HG03565 (cell line): Measurements from ENCODE around the gene ATP6V1E1.

ENCODE experiments used
- ATAC-seq: cut with Tn5 transposase; IDR thresholded peaks from one replicate; pipeline ENCODE4 v1.9.1; 2021; ENCODE audit warnings: mild to moderate bottlenecking, moderate library complexity; ENCODE audit not compliant: unreplicated experiment

ATP6V1E1 gene

GRCh38 chr22:17634696-17635095 is 6.1 kb upstream of the ATP6V1E1 start:
- ATAC-seq = no peak

GRCh38 chr22:17633998-17634323 is 5.4 kb upstream of the ATP6V1E1 start:
- ATAC-seq = no peak

- ATAC-seq = no peak
These were observed 4.9 kb upstream of the ATP6V1E1 start for GRCh38 chr22:17633217-17633997.

GRCh38 chr22:17631076-17631565 is 2.6 kb upstream of the ATP6V1E1 start:
- ATAC-seq = no peak

GRCh38 chr22:17629641-17630040 is 1.1 kb upstream of the ATP6V1E1 start:
- ATAC-seq = no peak

- ATAC-seq = no peak
These were observed 582 bp upstream of the ATP6V1E1 start for GRCh38 chr22:17629173-17629489.

GRCh38 chr22:17627961-17628405 is 566 bp downstream of the ATP6V1E1 start:
- no peak for ATAC-seq

GRCh38 chr22:17613280-17613679 is 15.3 kb downstream of the ATP6V1E1 start:
- no peak for ATAC-seq

GRCh38 chr22:17612057-17612456 is 16.5 kb downstream of the ATP6V1E1 start:
- ATAC-seq = no peak

GRCh38 chr22:17607891-17608521 is 20.5 kb downstream of the ATP6V1E1 start:
- no peak for ATAC-seq

- ATAC-seq = no peak
These were observed 22.1 kb downstream of the ATP6V1E1 start for GRCh38 chr22:17606496-17606895.

GRCh38 chr22:17603668-17604067 is 24.9 kb downstream of the ATP6V1E1 start:
- no peak for ATAC-seq

- no peak for ATAC-seq
These were observed 27.5 kb downstream of the ATP6V1E1 start for GRCh38 chr22:17601031-17601430.

- no peak for ATAC-seq
These were observed 30.2 kb downstream of the ATP6V1E1 start for GRCh38 chr22:17598318-17598717.

GRCh38 chr22:17597217-17597616 is 31.3 kb downstream of the ATP6V1E1 start:
- ATAC-seq = no peak

- ATAC-seq = no peak
These were observed 32.3 kb downstream of the ATP6V1E1 start for GRCh38 chr22:17596226-17596625.

- ATAC-seq = no peak
These were observed 36.3 kb downstream of the ATP6V1E1 start for GRCh38 chr22:17592201-17592600.

- ATAC-seq = no peak
These were observed 38.0 kb downstream of the ATP6V1E1 start for GRCh38 chr22:17590586-17590985.

GRCh38 chr22:17589810-17590375 is 38.7 kb downstream of the ATP6V1E1 start:
- no peak for ATAC-seq

GRCh38 chr22:17588606-17589005 is 39.9 kb downstream of the ATP6V1E1 start:
- no peak for ATAC-seq

- no peak for ATAC-seq
These were observed 40.9 kb downstream of the ATP6V1E1 start for GRCh38 chr22:17587629-17588028.

GRCh38 chr22:17586831-17587440 is 41.6 kb downstream of the ATP6V1E1 start:
- ATAC-seq = no peak
